SKM-1 treated with dmso at 0.1 percent for 144 hours (cell line): ENCODE data around the gene SLC13A3.
"Not testable (repeated sequence)": the region's sequence is repeated elsewhere in the genome, so short reads cannot be mapped to it uniquely, and the experiment has no call there.

Experiments used
- DNase-seq: peaks from one replicate; lab custom pipeline; 2025; ENCODE audit not compliant: unreplicated experiment; lab: John Stamatoyannopoulos, UW

SLC13A3 gene

GRCh38 chr20:46682063-46682821 is 31.0 kb upstream of the SLC13A3 start:
- DNase-seq = no peak

- DNase-seq = peak; percentile 23
Measured at GRCh38 chr20:46681032-46681854, 30.0 kb upstream of the SLC13A3 start.

GRCh38 chr20:46680684-46681031 is 29.4 kb upstream of the SLC13A3 start:
- DNase-seq = no peak

- no peak for DNase-seq
Measured at GRCh38 chr20:46678516-46678915, 27.3 kb upstream of the SLC13A3 start.

- no peak for DNase-seq
Measured at GRCh38 chr20:46677608-46678007, 26.3 kb upstream of the SLC13A3 start.

GRCh38 chr20:46676649-46677316 is 25.5 kb upstream of the SLC13A3 start:
- not testable (repeated sequence) for DNase-seq

- no peak for DNase-seq
Measured at GRCh38 chr20:46674253-46675083, 23.2 kb upstream of the SLC13A3 start.

- no peak for DNase-seq
Measured at GRCh38 chr20:46673394-46674252, 22.4 kb upstream of the SLC13A3 start.

- no peak for DNase-seq
Measured at GRCh38 chr20:46672543-46673148, 21.4 kb upstream of the SLC13A3 start.

- DNase-seq = no peak
Measured at GRCh38 chr20:46671866-46672542, 20.7 kb upstream of the SLC13A3 start.

- no peak for DNase-seq
Measured at GRCh38 chr20:46670585-46671584, 19.6 kb upstream of the SLC13A3 start.

- DNase-seq = no peak
Measured at GRCh38 chr20:46670228-46670584, 18.9 kb upstream of the SLC13A3 start.

- no peak for DNase-seq
Measured at GRCh38 chr20:46666818-46667515, 15.7 kb upstream of the SLC13A3 start.

GRCh38 chr20:46666306-46666705 is 15.0 kb upstream of the SLC13A3 start:
- no peak for DNase-seq

- no peak for DNase-seq
Measured at GRCh38 chr20:46665602-46666001, 14.3 kb upstream of the SLC13A3 start.

GRCh38 chr20:46663531-46663930 is 12.3 kb upstream of the SLC13A3 start:
- no peak for DNase-seq

GRCh38 chr20:46661659-46662058 is 10.4 kb upstream of the SLC13A3 start:
- no peak for DNase-seq
